ENCODE measurements around the gene JADE3.
A peak's percentile ranks its signal among the peaks of the same experiment; 100 is the strongest.

JADE3 gene

DNA sequence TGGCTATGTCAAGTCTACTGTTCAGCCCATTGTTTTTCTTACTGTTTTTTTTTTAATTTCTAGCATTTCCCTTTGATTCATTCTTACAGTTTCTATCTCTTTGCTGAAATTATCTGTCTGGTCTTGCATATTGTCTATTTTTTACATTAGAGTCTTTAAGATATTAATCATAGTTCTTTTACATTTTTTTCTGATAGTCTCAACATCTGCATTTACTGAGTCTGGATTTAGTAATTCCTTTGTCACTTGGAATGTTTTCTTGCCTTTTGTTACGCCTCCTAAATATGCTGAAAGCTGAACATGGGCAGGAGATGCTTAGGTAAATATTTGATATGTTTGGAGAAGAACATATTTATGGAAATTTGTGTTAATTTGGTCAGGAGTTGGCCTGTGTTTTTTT lies 10.4 kb downstream of the JADE3 start:
- DNase-seq (ENCODE audit: low read depth, low spot score), result no peak
- no peak for TF ChIP-seq CTCF (IDR thresholded peaks at IDR 0.05; ENCODE audit: low read depth, low read length)
- no peak overlapping the region for H3K4me3 ChIP-seq (ENCODE audit: low read depth, low read length)
- in situ Hi-C loops (cut with HindIII; ENCODE audit: low sequenced_read_pairs), result no loop called here

DNA sequence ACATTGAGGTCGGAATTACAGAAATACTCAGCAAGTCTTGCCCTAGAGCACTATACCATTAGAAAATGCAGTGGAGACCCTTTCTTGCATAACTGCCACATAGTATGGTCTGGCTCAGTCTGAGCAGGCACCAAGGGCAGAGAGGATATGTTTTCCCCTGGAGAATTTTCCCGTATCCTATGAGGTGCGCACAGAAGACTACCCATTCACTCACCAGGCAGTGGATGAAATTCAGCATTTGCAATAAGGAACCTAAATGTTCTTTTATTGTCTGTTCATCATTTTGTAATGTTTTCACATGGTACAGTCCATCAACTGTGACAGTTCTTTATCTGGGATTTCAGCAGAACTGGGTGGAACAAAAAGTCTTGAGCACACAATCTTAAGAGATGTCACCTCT lies 15.5 kb downstream of the JADE3 start:
- in situ Hi-C loops (cut with HindIII; ENCODE audit: low sequenced_read_pairs), result no loop called here
- no peak for TF ChIP-seq CTCF (IDR thresholded peaks at IDR 0.05; ENCODE audit: low read depth, low read length)
- no peak for DNase-seq (ENCODE audit: low read depth, low spot score)
- no peak overlapping the region for H3K4me3 ChIP-seq (ENCODE audit: low read depth, low read length)

DNA sequence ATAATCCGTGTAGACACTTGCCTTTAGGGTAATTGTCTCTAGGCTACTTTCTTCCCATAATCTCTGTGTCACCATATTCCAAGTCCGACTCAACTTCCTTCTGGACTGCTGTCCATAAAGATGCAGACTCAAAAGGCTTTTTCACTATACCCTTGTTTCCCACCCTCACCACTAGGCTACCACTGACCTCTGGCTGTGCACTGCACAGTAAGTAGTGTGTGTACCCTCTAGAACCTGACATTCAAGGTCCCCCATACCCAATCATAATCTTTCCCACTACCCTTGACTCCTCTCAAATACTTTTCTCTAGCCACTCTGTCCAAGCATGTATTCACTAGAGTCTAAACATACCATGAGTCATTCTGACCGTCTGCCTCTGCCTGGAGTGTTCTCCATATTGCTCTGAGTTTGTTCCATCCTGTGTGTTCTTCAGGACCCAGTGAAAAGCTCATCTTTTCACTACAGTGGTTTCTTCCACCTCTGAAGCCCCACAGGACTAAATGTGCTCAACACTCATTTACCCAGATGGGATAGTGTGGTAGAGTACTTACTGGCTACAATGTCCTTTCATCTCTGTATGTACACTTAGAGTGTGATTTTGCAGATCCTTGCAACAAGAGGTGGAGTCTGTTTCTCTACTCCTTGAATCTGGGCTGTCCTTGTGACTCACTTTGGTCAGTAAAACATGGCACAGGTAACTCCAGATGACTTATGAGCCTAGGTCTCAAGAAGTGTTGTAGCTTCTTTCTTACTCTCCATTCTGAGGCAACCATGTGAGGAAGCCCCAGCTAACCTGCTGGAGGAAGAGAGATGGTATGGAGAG lies 17.4 kb downstream of the JADE3 start:
- no peak for TF ChIP-seq CTCF (IDR thresholded peaks at IDR 0.05; ENCODE audit: low read depth, low read length)
- DNase-seq (ENCODE audit: low read depth, low spot score), result peak; percentile 46
- in situ Hi-C loops (cut with HindIII; ENCODE audit: low sequenced_read_pairs), result no loop called here
- H3K4me3 ChIP-seq (ENCODE audit: low read depth, low read length), result no peak overlapping the region

DNA sequence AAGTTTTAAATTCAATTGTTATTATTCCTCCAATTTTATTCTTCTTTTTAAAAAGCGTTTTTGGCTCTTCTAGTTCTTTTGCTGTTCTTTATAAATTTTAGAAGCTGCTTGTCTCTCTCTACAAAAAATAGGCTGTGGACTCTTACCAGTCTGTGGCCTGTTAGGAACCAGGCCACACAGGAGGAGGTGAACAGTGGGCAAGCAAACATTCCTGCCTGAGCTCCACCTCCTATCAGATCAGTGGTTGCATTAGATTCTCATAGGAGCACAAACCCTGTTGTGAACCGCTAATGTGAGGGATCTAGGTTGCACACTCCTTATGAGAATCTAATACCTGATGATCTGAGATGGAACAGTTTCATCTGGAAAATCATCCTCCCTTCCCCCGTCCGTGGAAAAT lies 23.1 kb downstream of the JADE3 start:
- TF ChIP-seq CTCF (IDR thresholded peaks at IDR 0.05; ENCODE audit: low read depth, low read length), result no peak
- in situ Hi-C loops (cut with HindIII; ENCODE audit: low sequenced_read_pairs), result no loop called here
- no peak for DNase-seq (ENCODE audit: low read depth, low spot score)
- no peak overlapping the region for H3K4me3 ChIP-seq (ENCODE audit: low read depth, low read length)

- in situ Hi-C loops (cut with HindIII; ENCODE audit: low sequenced_read_pairs), result no loop called here
- no peak for TF ChIP-seq CTCF (IDR thresholded peaks at IDR 0.05; ENCODE audit: low read depth, low read length)
- H3K4me3 ChIP-seq (ENCODE audit: low read depth, low read length), result no peak overlapping the region
- no peak for DNase-seq (ENCODE audit: low read depth, low spot score)
These were observed 26.4 kb downstream of the JADE3 start for GRCh38 chrX:46938589-46938988.

- peak; percentile 28 for DNase-seq (ENCODE audit: low read depth, low spot score)
- in situ Hi-C loops (cut with HindIII; ENCODE audit: low sequenced_read_pairs), result no loop called here
- TF ChIP-seq CTCF (IDR thresholded peaks at IDR 0.05; ENCODE audit: low read depth, low read length), result no peak
- no peak overlapping the region for H3K4me3 ChIP-seq (ENCODE audit: low read depth, low read length)
These were observed 29.1 kb downstream of the JADE3 start for GRCh38 chrX:46941341-46941740.

Measured in astrocyte of the spinal cord (primary cell).